WI38 (cell line): Measurements from ENCODE around the gene ASPG.

ENCODE experiments used
- H3K4me3 ChIP-seq: 2 replicates; pipeline ENCODE4 v1.5.1; 2011; ENCODE audit warnings: low read depth, mild to moderate bottlenecking, control low read depth, low read length
- CTCF ChIP-seq: IDR thresholded peaks from 2 replicates; pipeline ENCODE4 v1.5.1; 2012; ENCODE audit warnings: low read depth, mild to moderate bottlenecking, control low read depth, low read length

Gene ASPG

DNA sequence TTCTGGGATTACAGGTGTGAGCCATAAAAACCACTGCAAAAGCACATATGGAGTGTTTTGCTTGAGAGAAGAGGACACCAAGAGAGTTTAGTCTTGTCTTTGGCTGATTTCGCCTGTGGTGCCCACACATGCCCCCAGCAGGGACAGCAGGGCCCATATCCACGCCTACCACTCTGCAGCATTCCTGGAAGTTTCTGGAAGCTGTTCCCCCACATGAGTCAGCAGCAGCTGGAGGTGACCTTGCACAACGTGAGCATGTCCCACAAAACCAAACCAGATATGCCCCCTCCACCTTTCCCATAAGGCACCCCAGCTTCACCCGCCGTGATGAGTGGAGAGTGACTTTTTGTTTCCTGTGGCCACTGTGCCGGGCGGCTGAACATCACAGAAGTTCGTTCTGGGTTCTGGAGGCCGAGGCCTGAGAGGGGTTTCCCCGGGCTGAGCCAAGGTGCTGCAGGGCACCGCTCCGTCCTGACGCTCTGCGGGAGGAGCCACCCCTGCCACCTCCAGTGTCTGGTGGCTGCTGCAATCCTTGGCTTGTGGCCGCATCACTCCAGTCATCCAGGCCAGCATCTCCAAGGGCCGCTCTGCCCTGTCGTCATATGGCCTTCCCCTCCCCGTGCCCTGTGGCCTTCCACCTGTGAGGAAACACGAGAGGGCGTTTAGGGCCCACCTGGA is 4.7 kb downstream of the ASPG start:
- H3K4me3 ChIP-seq: no peak overlapping the region
- no peak for TF ChIP-seq CTCF

- H3K4me3 ChIP-seq: no peak overlapping the region
- no peak for TF ChIP-seq CTCF
Measured at GRCh38 chr14:104091061-104091926, 5.8 kb downstream of the ASPG start.

DNA sequence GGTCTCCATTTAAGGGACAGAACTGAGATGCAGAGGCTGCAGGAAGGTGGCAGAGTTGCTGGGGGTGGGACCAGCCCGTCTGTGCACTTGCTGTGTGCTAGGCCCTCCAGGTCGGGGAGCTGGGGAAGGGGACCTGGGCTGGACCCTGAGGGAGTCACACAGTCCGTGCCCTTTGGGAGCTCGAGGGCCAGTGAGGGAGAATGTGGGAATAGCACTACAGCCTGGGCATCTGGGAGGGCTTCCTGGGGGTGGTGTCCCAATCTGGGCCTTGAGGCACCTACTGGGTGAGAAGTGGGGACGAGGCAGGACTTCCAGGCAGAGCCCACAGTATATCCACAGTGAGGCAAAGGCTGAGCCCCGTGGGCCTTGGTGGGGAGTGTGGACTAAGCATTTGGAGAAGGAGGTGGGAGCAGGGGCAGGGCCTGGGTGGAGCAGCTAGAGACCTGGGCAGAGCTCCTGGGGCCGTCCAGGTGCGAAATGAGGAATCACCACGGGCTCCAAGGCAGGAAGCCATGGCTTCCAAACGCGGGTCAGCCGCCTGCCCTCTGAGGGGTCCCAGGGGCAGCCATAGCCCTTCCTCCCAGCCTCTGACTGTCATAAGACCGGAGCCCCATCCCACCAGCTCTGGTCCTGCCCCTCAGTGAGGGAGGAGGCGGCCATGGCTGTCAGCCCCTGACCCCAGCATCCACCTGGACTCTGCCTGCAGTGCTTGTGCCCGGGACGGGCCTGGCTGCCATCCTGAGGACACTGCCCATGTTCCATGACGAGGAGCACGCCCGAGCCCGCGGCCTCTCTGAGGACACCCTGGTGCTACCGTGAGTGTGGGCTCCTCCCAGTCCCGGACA is 6.6 kb downstream of the ASPG start:
- no peak overlapping the region for H3K4me3 ChIP-seq
- no peak for TF ChIP-seq CTCF

GRCh38 chr14:104092931-104093365 is 7.4 kb downstream of the ASPG start:
- TF ChIP-seq CTCF: no peak
- H3K4me3 ChIP-seq: no peak overlapping the region

DNA sequence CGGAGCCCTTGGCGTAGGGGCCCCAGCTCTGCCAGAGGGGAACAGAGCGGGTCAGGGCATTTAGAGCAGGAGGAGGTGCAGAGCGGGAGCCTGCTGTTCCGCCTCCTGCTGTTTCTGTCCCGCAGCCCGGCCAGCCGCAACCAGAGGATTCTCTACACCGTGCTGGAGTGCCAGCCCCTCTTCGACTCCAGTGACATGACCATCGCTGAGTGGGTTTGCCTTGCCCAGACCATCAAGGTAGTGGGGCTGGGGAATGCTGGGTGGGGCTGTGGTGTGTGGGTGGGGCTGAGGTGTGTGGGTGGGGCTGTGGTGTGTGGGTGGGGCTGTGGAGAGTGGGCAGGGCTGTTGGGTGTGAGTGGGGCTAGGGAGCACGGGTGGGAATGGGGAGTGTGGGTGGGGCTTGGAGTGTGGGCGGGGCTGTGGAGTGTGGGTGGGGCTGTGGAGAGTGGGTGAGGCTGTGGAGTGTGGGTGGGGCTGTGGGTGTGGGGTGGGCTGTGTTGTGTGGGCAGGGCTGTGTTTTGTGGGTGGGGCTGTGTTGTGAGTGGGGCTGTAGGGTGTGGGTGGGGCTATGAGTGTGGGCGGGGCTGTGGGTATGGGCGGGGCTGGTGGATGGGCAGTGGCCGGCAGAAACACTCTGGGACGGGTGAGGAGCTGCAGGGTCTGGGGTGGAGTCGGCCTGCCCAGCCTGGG is 8.0 kb downstream of the ASPG start:
- no peak overlapping the region for H3K4me3 ChIP-seq

More for the DNA sequence above, 8.0 kb downstream of the ASPG start:
- no peak for TF ChIP-seq CTCF
